ENCODE measurements around the gene CARMIL1. TPM values are rescaled to one million over a fixed set of nuclear protein-coding genes. Genes with fewer than 3 reads are reported as not detected.

CARMIL1 gene
- total RNA-seq, 2 donors from 2014 or later, result 28.7 to 31.6 TPM

- no peak for DNase-seq
- Mint-ChIP-seq H3K27me3 (ENCODE audit: insufficient read depth) (no peaks in the 10 kb centered on the region), H3K27ac (no peak overlapping the region), H3K4me1 (peaks cover 30% of the 10 kb centered on the region), H3K4me3 (no peak overlapping the region), H3K36me3 (ENCODE audit: low read depth) (peaks cover 32% of the 10 kb centered on the region), H3K9me3 (peaks cover 22% of the 10 kb centered on the region)
- Histone ChIP-seq H3K27me3 (ENCODE audit: control insufficient read depth, insufficient read depth, low read length, poor library complexity, severe bottlenecking) (no peaks in the 10 kb centered on the region), H3K9ac (ENCODE audit: extremely low read depth, low read length, poor library complexity, severe bottlenecking) (no peak overlapping the region), H3K36me3 (ENCODE audit: control insufficient read depth, insufficient read depth, low read length) (peaks cover 7% of the 10 kb centered on the region), H3K4me1 (ENCODE audit: control insufficient read depth, insufficient read depth, low read length) (no peaks in the 10 kb centered on the region), H3K27ac (ENCODE audit: low read depth, low read length) (no peak overlapping the region), H3K4me3 (ENCODE audit: low read length) (no peak overlapping the region), H3K9me3 (ENCODE audit: control insufficient read depth, low read length) (peaks cover 22% of the 10 kb centered on the region)
- 90 to 100% methylated on average over 1 to 2 of the region's 2 CpGs for WGBS, 2 experiments (ENCODE audit: insufficient coverage in 1 of 2, insufficient read length in 1 of 2)
- TF ChIP-seq CTCF (conservative IDR thresholded peaks at IDR 0.05), result no peak
Measured at GRCh38 chr6:25446830-25447569, 167.8 kb downstream of the CARMIL1 start.

- no peaks in the 10 kb centered on the region for H3K27me3 Mint-ChIP-seq (ENCODE audit: insufficient read depth)
- peaks cover 22% of the 10 kb centered on the region for H3K9me3 ChIP-seq (ENCODE audit: control insufficient read depth, low read length)
- no peaks in the 10 kb centered on the region for H3K27me3 ChIP-seq (ENCODE audit: control insufficient read depth, insufficient read depth, low read length, poor library complexity, severe bottlenecking)
- H3K9ac ChIP-seq (ENCODE audit: extremely low read depth, low read length, poor library complexity, severe bottlenecking), result no peak overlapping the region
- WGBS, 2 experiments (ENCODE audit: insufficient coverage in 1 of 2, insufficient read length in 1 of 2), result 92 to 100% methylated on average over 1 of the region's 1 CpG
- no peak for DNase-seq
- TF ChIP-seq CTCF (conservative IDR thresholded peaks at IDR 0.05), result no peak
- H3K36me3 ChIP-seq (ENCODE audit: control insufficient read depth, insufficient read depth, low read length), result peaks cover 8% of the 10 kb centered on the region
- peaks cover 34% of the 10 kb centered on the region for H3K36me3 Mint-ChIP-seq (ENCODE audit: low read depth)
- H3K4me3 Mint-ChIP-seq, result no peak overlapping the region
- H3K4me3 ChIP-seq (ENCODE audit: low read length), result no peak overlapping the region
- peaks cover 22% of the 10 kb centered on the region for H3K9me3 Mint-ChIP-seq
- H3K4me1 Mint-ChIP-seq, result peaks cover 28% of the 10 kb centered on the region
- H3K4me1 ChIP-seq (ENCODE audit: control insufficient read depth, insufficient read depth, low read length), result no peaks in the 10 kb centered on the region
- H3K27ac ChIP-seq (ENCODE audit: low read depth, low read length), result no peak overlapping the region
- no peak overlapping the region for H3K27ac Mint-ChIP-seq
Measured at GRCh38 chr6:25447570-25447929, 168.4 kb downstream of the CARMIL1 start.

- Mint-ChIP-seq H3K27ac (no peak overlapping the region), H3K9me3 (peaks cover 19% of the 10 kb centered on the region), H3K36me3 (ENCODE audit: low read depth) (peaks cover 32% of the 10 kb centered on the region), H3K27me3 (ENCODE audit: insufficient read depth) (no peaks in the 10 kb centered on the region), H3K4me1 (peaks cover 28% of the 10 kb centered on the region), H3K4me3 (no peak overlapping the region)
- Histone ChIP-seq H3K27me3 (ENCODE audit: control insufficient read depth, insufficient read depth, low read length, poor library complexity, severe bottlenecking) (no peaks in the 10 kb centered on the region), H3K4me1 (ENCODE audit: control insufficient read depth, insufficient read depth, low read length) (no peaks in the 10 kb centered on the region), H3K36me3 (ENCODE audit: control insufficient read depth, insufficient read depth, low read length) (peaks cover 12% of the 10 kb centered on the region), H3K4me3 (ENCODE audit: low read length) (no peak overlapping the region), H3K9me3 (ENCODE audit: control insufficient read depth, low read length) (peaks cover 22% of the 10 kb centered on the region), H3K27ac (ENCODE audit: low read depth, low read length) (no peak overlapping the region), H3K9ac (ENCODE audit: extremely low read depth, low read length, poor library complexity, severe bottlenecking) (no peak overlapping the region)
- DNase-seq, result no peak
- 81% methylated on average over 2 of the region's 2 CpGs; no CpG with 5 or more reads in 1 of the 2 experiments for WGBS, 2 experiments (ENCODE audit: insufficient coverage in 1 of 2, insufficient read length in 1 of 2)
- TF ChIP-seq CTCF (conservative IDR thresholded peaks at IDR 0.05), result no peak
Measured at GRCh38 chr6:25448965-25449538, 169.9 kb downstream of the CARMIL1 start.

Measured in endodermal cell (in vitro differentiated cells).